ENCODE data around the gene NUDT3.

GRCh38 chr6:34377984-34378383 lies 14.5 kb downstream of the NUDT3 start:
- no peak for TF ChIP-seq ATF3 (IDR thresholded peaks at IDR 0.05)
- TF ChIP-seq REST (IDR thresholded peaks at IDR 0.05): no peak
